ENCODE data around the gene RDH13. TPM values are rescaled to one million over a fixed set of nuclear protein-coding genes. Genes with fewer than 3 reads are reported as not detected.
A peak's percentile ranks its signal among the peaks of the same experiment; 100 is the strongest.

The RDH13 gene
- total RNA-seq, 1 donor from 2014 or later, result 37.9 TPM

DNA sequence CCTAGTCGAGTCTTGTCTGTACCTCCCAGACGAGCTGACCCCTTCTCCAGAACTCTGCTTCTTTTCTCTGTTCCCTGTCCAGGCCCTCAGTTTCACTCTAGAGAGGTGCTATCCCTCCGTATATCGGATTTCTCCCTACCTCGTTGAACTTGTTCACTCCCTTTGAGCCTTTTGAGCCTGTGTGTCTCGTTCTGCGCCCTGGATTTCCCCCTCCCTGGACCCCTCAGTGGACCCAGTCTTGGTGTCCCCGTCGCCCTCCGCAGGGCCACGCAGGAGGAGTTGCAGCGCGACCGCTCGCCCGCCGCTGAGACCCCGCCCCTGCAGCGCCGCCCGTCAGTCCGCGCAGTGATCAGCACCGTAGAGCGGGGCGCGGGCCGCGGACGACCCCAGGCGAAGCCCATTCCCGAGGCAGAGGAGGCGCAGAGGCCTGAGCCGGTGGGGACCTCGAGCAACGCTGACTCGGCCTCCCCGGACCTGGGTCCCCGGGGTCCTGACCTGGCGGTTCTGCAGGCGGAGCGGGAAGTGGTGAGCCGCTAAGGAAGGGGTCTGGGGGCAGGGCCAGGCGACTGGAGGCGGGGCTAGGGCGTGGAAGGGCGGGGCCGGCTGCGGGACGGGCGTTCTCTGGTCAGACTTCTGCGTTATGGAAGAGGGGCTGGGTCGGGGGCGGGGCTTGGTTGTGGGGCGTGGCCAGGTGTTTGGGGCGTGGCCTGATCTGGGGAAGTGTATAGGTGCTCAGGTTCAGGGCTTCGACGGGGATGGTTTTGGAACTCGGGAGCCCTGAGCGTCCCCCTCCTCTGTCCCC lies 18.2 kb upstream of the RDH13 start:
- Mint-ChIP-seq H3K27ac (peak overlapping the region; percentile 87), H3K36me3 (peaks cover 4% of the 10 kb centered on the region), H3K9me3 (no peaks in the 10 kb centered on the region), H3K4me3 (peak overlapping the region; percentile 86), H3K4me1 (ENCODE audit: unreplicated experiment) (peaks cover 12% of the 10 kb centered on the region), H3K27me3 (peaks cover 76% of the 10 kb centered on the region)
- TF ChIP-seq, protein P1, sequence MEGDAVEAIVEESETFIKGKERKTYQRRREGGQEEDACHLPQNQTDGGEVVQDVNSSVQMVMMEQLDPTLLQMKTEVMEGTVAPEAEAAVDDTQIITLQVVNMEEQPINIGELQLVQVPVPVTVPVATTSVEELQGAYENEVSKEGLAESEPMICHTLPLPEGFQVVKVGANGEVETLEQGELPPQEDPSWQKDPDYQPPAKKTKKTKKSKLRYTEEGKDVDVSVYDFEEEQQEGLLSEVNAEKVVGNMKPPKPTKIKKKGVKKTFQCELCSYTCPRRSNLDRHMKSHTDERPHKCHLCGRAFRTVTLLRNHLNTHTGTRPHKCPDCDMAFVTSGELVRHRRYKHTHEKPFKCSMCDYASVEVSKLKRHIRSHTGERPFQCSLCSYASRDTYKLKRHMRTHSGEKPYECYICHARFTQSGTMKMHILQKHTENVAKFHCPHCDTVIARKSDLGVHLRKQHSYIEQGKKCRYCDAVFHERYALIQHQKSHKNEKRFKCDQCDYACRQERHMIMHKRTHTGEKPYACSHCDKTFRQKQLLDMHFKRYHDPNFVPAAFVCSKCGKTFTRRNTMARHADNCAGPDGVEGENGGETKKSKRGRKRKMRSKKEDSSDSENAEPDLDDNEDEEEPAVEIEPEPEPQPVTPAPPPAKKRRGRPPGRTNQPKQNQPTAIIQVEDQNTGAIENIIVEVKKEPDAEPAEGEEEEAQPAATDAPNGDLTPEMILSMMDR (conservative IDR thresholded peaks at IDR 0.05), result no peak
- DNase-seq (ENCODE audit: extremely low spot score, unreplicated experiment), result no peak

DNA sequence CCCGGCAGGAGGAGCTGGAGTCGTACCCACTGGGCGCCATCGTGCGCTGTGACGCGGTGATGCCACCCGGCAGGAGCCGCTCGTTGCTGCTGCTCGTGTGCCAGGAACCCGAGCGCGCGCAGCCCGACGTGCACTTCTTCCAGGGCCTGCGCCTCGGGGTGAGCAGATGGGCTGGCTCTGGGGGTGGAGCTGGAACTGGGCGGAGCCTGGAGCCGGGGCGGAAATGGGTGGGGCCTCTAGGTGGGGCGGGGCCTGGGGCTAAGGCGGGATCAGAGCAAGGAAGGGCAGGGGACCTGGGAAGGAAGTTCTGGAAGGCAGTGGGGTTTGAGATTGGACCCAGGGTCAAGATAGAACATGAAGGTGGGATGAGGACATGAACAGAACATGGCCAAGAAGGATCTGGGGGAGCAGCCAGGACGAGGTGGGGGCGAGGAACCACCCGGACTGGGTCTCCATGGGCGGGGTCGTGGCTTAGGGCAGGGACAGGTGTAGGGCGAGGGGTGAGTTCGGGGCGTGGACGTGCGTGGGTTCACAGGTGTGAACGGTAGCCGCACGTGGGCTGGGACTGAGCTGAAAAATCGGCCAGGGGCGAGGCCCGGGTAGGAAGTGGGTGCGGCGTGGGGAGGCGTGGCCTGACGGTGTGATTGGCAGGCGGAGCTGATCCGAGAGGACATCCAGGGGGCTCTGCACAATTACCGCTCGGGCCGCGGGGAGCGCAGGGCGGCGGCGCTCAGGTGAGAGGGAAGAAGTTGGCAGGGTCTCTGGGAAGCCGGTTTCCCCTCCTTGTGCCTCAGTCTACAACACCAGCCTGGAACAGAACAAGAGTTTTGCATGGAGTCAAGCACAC lies 17.4 kb upstream of the RDH13 start:
- TF ChIP-seq, protein P1 (conservative IDR thresholded peaks at IDR 0.05), result no peak
- Mint-ChIP-seq H3K27me3 (peaks cover 71% of the 10 kb centered on the region), H3K36me3 (peaks cover 4% of the 10 kb centered on the region), H3K4me1 (ENCODE audit: unreplicated experiment) (peaks cover 12% of the 10 kb centered on the region), H3K4me3 (peak overlapping the region; percentile 86), H3K27ac (peak overlapping the region; percentile 87), H3K9me3 (no peaks in the 10 kb centered on the region)
- DNase-seq (ENCODE audit: extremely low spot score, unreplicated experiment), result no peak

DNA sequence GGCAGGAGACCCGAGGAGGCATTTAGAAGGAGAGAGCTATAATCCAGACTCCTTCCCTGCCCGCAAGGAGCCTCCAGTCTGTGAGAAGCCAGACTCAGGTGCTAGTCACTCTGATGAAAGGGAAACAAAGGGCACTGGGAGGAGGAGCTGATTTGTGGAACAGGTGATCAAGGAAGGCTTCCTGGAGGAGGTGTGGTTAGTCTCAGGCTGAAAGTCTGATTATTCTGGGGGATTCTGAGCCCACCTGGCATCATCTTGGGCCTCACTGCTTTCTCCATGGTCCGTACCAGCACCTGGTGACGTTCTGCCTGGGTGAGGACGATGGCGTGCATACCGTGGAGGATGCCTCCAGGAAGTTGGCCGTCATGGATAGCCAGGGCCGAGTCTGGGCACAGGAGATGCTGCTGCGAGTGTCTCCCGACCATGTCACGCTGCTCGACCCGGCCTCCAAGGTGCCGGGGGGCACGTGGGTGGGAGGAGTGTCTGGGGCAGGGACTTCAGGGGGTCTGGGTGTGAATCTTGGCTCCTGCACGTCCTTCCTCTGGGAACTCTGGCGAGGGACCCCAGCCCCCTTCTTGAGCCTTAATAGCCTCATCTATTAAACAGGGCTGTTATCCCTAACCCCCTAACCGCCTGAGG lies 16.6 kb upstream of the RDH13 start:
- H3K9me3 Mint-ChIP-seq, result no peaks in the 10 kb centered on the region
- peaks cover 12% of the 10 kb centered on the region for H3K4me1 Mint-ChIP-seq (ENCODE audit: unreplicated experiment)
- H3K27me3 Mint-ChIP-seq, result peaks cover 69% of the 10 kb centered on the region
- H3K4me3 Mint-ChIP-seq, result peak overlapping the region; percentile 86
- peak overlapping the region; percentile 87 for H3K27ac Mint-ChIP-seq
- DNase-seq (ENCODE audit: extremely low spot score, unreplicated experiment), result no peak
- TF ChIP-seq, protein P1 (conservative IDR thresholded peaks at IDR 0.05), result no peak
- peaks cover 4% of the 10 kb centered on the region for H3K36me3 Mint-ChIP-seq

DNA sequence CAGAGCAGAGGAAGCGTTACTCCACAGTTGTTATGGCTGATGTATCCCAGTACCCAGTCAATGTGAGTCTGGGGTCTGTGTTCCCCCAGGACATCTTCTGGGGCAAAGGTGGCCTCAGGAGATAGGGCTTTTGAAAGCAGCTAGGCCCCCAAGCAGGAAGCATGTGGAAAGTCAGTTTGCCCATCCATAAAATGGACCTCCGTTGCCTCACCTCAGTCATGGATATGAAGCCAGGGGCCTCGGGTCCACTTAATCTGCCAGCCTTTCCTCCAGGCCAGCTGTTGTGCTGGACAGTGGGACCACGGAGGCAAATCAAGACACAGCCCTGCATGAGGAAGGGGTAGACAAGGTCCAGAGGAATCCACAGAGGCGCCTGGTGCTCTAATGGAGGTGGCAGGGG lies 16.0 kb upstream of the RDH13 start:
- no peak for DNase-seq (ENCODE audit: extremely low spot score, unreplicated experiment)
- peak overlapping the region; percentile 52 for H3K4me3 Mint-ChIP-seq
- TF ChIP-seq, protein P1 (conservative IDR thresholded peaks at IDR 0.05), result no peak
- no peaks in the 10 kb centered on the region for H3K9me3 Mint-ChIP-seq
- H3K27me3 Mint-ChIP-seq, result peaks cover 68% of the 10 kb centered on the region
- H3K4me1 Mint-ChIP-seq (ENCODE audit: unreplicated experiment), result peaks cover 12% of the 10 kb centered on the region
- peak overlapping the region; percentile 29 for H3K27ac Mint-ChIP-seq
- H3K36me3 Mint-ChIP-seq, result peaks cover 4% of the 10 kb centered on the region

DNA sequence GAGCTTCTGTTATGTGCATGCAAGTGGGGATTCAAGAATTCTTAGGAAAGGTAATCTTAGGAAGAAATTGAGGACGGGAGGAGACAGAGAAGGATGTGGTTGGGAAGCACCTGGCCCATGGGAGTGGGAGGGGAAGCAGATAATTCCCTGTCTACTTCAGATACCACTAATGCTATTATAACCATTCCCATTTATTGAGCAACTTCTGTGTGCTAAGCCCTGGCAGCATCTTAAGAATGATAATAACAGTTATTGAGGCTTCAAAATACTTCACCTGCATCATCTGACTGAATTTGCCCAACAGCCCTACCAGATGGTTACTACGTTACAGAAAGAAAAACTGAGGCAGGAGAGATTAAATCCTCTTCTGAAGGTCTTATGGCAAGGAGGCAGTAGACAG lies 14.2 kb upstream of the RDH13 start:
- DNase-seq (ENCODE audit: extremely low spot score, unreplicated experiment), result no peak
- Mint-ChIP-seq H3K9me3 (no peaks in the 10 kb centered on the region), H3K36me3 (no peaks in the 10 kb centered on the region), H3K4me3 (peak overlapping the region; percentile 79), H3K4me1 (ENCODE audit: unreplicated experiment) (peaks cover 12% of the 10 kb centered on the region), H3K27me3 (peaks cover 66% of the 10 kb centered on the region), H3K27ac (peak overlapping the region; percentile 48)
- TF ChIP-seq, protein P1 (conservative IDR thresholded peaks at IDR 0.05), result no peak
